Neural cell (in vitro differentiated cells): Measurements from ENCODE around the gene PIP.
"Not testable (repeated sequence)": the region's sequence is repeated elsewhere in the genome, so short reads cannot be mapped to it uniquely, and the experiment has no call there.

Experiments
- EP300 ChIP-seq: fragments of 450-650 bp; conservative IDR thresholded peaks from 2 replicates; pipeline ENCODE4 v1.6.1; 2014; ENCODE audit warnings: antibody characterized with exemption, mild to moderate bottlenecking, moderate library complexity; ENCODE audit not compliant: poor library complexity, severe bottlenecking
- EZH2 ChIP-seq: fragments of 200-600, 300-800 bp; shearing (Covaris generic), sonication (generic); IDR thresholded peaks from 2 replicates; pipeline ENCODE4 v1.6.1; 2014; ENCODE audit warnings: antibody characterized with exemption, low read length, borderline replicate concordance, mild to moderate bottlenecking; ENCODE audit not compliant: insufficient read depth, poor library complexity, severe bottlenecking
- MXI1 ChIP-seq: fragments of 450-650 bp; conservative IDR thresholded peaks from 2 replicates; pipeline ENCODE4 v1.6.1; 2014; ENCODE audit warnings: antibody characterized with exemption, mild to moderate bottlenecking; ENCODE audit not compliant: poor library complexity, severe bottlenecking
- POLR2AphosphoS5 ChIP-seq: IDR thresholded peaks from 2 replicates; pipeline ENCODE4 v1.6.1; 2012
- RAD21 ChIP-seq: fragments of 450-650 bp; conservative IDR thresholded peaks from 2 replicates; pipeline ENCODE4 v1.6.1; 2014; ENCODE audit warnings: antibody characterized with exemption, mild to moderate bottlenecking, moderate library complexity
- TAF1 ChIP-seq: IDR thresholded peaks from 2 replicates; pipeline ENCODE4 v1.6.1; 2012; ENCODE audit warnings: low read depth
- TF ChIP-seq, protein P1 (sequence below): IDR thresholded peaks from 2 replicates; pipeline ENCODE4 v1.6.1; 2012; ENCODE audit warnings: borderline replicate concordance
- TF ChIP-seq, protein P2 (sequence below): fragments of 450-650 bp; IDR thresholded peaks from 2 replicates; pipeline ENCODE4 v1.5.1; 2014; ENCODE audit warnings: antibody characterized with exemption, mild to moderate bottlenecking, moderate library complexity; ENCODE audit not compliant: poor library complexity, severe bottlenecking

DNA sequence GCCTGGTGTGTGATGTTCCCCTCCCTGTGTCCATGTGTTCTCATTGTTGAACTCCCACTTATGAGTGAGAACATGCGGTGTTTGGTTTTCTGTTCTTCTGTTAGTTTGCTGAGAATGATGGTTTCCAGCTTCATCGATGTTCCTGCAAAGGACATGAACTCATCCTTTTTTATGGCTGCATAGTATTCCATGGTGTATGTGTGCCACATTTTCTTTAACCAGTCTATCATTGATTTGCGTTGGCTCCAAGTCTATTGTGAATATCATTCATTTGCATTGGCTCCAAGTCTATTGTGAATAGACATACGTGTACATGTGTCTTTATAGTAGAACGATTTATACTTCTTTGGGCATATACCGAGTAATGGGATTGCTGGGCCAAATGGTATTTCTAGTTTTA, 18.8 kb downstream of the PIP start:
- not testable (repeated sequence) for TF ChIP-seq MXI1, RAD21, POLR2AphosphoS5, EP300, EZH2, TAF1
- TF ChIP-seq, protein P1, sequence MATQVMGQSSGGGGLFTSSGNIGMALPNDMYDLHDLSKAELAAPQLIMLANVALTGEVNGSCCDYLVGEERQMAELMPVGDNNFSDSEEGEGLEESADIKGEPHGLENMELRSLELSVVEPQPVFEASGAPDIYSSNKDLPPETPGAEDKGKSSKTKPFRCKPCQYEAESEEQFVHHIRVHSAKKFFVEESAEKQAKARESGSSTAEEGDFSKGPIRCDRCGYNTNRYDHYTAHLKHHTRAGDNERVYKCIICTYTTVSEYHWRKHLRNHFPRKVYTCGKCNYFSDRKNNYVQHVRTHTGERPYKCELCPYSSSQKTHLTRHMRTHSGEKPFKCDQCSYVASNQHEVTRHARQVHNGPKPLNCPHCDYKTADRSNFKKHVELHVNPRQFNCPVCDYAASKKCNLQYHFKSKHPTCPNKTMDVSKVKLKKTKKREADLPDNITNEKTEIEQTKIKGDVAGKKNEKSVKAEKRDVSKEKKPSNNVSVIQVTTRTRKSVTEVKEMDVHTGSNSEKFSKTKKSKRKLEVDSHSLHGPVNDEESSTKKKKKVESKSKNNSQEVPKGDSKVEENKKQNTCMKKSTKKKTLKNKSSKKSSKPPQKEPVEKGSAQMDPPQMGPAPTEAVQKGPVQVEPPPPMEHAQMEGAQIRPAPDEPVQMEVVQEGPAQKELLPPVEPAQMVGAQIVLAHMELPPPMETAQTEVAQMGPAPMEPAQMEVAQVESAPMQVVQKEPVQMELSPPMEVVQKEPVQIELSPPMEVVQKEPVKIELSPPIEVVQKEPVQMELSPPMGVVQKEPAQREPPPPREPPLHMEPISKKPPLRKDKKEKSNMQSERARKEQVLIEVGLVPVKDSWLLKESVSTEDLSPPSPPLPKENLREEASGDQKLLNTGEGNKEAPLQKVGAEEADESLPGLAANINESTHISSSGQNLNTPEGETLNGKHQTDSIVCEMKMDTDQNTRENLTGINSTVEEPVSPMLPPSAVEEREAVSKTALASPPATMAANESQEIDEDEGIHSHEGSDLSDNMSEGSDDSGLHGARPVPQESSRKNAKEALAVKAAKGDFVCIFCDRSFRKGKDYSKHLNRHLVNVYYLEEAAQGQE = not testable (repeated sequence)
- TF ChIP-seq, protein P2, sequence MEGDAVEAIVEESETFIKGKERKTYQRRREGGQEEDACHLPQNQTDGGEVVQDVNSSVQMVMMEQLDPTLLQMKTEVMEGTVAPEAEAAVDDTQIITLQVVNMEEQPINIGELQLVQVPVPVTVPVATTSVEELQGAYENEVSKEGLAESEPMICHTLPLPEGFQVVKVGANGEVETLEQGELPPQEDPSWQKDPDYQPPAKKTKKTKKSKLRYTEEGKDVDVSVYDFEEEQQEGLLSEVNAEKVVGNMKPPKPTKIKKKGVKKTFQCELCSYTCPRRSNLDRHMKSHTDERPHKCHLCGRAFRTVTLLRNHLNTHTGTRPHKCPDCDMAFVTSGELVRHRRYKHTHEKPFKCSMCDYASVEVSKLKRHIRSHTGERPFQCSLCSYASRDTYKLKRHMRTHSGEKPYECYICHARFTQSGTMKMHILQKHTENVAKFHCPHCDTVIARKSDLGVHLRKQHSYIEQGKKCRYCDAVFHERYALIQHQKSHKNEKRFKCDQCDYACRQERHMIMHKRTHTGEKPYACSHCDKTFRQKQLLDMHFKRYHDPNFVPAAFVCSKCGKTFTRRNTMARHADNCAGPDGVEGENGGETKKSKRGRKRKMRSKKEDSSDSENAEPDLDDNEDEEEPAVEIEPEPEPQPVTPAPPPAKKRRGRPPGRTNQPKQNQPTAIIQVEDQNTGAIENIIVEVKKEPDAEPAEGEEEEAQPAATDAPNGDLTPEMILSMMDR = not testable (repeated sequence)
